Testis (tissue), 2 donors: ENCODE results near the gene MFAP3.

Source experiments
- POLR2A ChIP-seq: fragments of 450-650 bp; IDR thresholded peaks from one replicate; pipeline ENCODE4 v1.6.1; 2017; ENCODE audit warnings: antibody characterized with exemption, mild to moderate bottlenecking, moderate library complexity
- TF ChIP-seq, protein P1 (sequence below), 3 experiments: fragments of 450-650 bp in 2 of 3; fragments of 200-600 bp in 1 of 3; sonication (generic) in 1 of 3; IDR thresholded peaks; one replicate each; pipeline ENCODE4 v1.5.1; 2016 to 2019; ENCODE audit warnings: antibody characterized with exemption in 3 of 3, mild to moderate bottlenecking in 2 of 3, moderate library complexity in 1 of 3

DNA sequence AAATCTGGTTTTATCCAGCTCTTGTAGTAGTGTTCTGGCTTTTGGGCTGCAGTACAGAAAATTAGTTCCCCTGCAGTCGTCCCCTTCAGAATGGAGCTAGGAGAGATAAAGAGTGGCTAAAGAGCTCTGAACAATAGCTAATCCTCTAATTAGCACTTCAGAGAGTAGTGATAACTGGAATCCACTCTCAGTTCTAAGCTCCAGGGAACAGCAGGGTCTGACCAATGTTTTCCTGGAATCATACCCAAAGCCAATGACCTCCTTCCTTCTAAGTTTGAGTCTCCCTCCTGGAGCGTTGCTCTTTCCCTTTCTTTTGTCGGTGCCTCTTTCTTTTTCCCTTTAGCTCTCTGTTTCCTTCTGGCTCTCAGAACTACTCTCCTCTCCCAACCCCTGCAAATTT lies 47.4 kb downstream of the MFAP3 start:
- TF ChIP-seq, protein P1, sequence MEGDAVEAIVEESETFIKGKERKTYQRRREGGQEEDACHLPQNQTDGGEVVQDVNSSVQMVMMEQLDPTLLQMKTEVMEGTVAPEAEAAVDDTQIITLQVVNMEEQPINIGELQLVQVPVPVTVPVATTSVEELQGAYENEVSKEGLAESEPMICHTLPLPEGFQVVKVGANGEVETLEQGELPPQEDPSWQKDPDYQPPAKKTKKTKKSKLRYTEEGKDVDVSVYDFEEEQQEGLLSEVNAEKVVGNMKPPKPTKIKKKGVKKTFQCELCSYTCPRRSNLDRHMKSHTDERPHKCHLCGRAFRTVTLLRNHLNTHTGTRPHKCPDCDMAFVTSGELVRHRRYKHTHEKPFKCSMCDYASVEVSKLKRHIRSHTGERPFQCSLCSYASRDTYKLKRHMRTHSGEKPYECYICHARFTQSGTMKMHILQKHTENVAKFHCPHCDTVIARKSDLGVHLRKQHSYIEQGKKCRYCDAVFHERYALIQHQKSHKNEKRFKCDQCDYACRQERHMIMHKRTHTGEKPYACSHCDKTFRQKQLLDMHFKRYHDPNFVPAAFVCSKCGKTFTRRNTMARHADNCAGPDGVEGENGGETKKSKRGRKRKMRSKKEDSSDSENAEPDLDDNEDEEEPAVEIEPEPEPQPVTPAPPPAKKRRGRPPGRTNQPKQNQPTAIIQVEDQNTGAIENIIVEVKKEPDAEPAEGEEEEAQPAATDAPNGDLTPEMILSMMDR (IDR thresholded peaks at IDR 0.05) = no peak
- no peak for TF ChIP-seq POLR2A
